Thoracic aorta (tissue), 2 donors: ENCODE results near the gene E2F6. TPM values are rescaled to one million over a fixed set of nuclear protein-coding genes. Genes with fewer than 3 reads are reported as not detected.

Source experiments
- ATAC-seq: fragments of 150-250 bp; one replicate; pipeline ENCODE4 v1.8.0; 2017; ENCODE audit warnings: low read depth; ENCODE audit not compliant: insufficient number of reproducible peaks, low FRiP score
- DNase-seq: peaks from one replicate; pipeline ENCODE4 v3.0.0-alpha.2; 2020; ENCODE audit warnings: low spot score
- H3K27ac ChIP-seq, 2 donors: fragments of 200-600 bp; sonication (generic); 1 replicate in 1 of 2; 2 replicates in 1 of 2; pipeline ENCODE4 v1.5.1; 2016; ENCODE audit warnings: mild to moderate bottlenecking in 2 of 2, moderate library complexity in 2 of 2
- H3K27me3 ChIP-seq: fragments of 200-600 bp; sonication (generic); replicated peaks from 2 replicates; pipeline ENCODE4 v1.6.0; 2016; ENCODE audit warnings: mild to moderate bottlenecking; ENCODE audit not compliant: insufficient read depth
- H3K36me3 ChIP-seq: fragments of 200-600 bp; sonication (generic); one replicate; pipeline ENCODE4 v1.5.1; 2016
- H3K4me1 ChIP-seq, 2 donors: fragments of 200-600 bp; sonication (generic); 1 replicate in 1 of 2; 2 replicates in 1 of 2; pipeline versions ENCODE4 v1.5.1 to v1.6.0; 2016; ENCODE audit warnings: low read depth in 2 of 2, mild to moderate bottlenecking in 1 of 2; ENCODE audit not compliant: control insufficient read depth in 1 of 2
- H3K4me3 ChIP-seq: fragments of 200-600 bp; sonication (generic); 2 replicates; pipeline ENCODE4 v1.5.1; 2016; ENCODE audit warnings: mild to moderate bottlenecking
- H3K9me3 ChIP-seq: fragments of 200-600 bp; sonication (generic); 2 replicates; pipeline ENCODE4 v1.5.1; 2016
- CTCF ChIP-seq: fragments of 200-600 bp; sonication (generic); IDR thresholded peaks from one replicate; pipeline ENCODE4 v1.5.1; 2019; ENCODE audit warnings: antibody characterized with exemption
- total RNA-seq, 2 donors: library from RNA; depleted of rRNA; stranded (reverse); fragments of >200 nt; gene quantifications; one replicate each; pipeline versions ENCODE4 v1.1.0 to v1.2.3, GENCODE V29; 2016

The E2F6 gene
- total RNA-seq, 2 donors from 2014 or later, result 4.2 to 16.6 TPM

- Histone ChIP-seq H3K27me3 (no peaks in the 10 kb centered on the region), H3K9me3 (no peaks in the 10 kb centered on the region), H3K27ac (no peak overlapping the region), H3K4me1 (no peaks in the 10 kb centered on the region), H3K4me3 (no peak overlapping the region), H3K36me3 (no peaks in the 10 kb centered on the region)
- ATAC-seq (no peak), DNase-seq (no peak)
- no peak for TF ChIP-seq CTCF
Observed at GRCh38 chr2:11499081-11499743, 33.3 kb upstream of the E2F6 start.

- Histone ChIP-seq H3K27ac (no peak overlapping the region), H3K4me1 (no peaks in the 10 kb centered on the region), H3K36me3 (no peaks in the 10 kb centered on the region), H3K27me3 (no peaks in the 10 kb centered on the region), H3K4me3 (no peak overlapping the region), H3K9me3 (no peaks in the 10 kb centered on the region)
- TF ChIP-seq CTCF, result no peak
- DNase-seq (no peak), ATAC-seq (no peak)
Observed at GRCh38 chr2:11498543-11499034, 32.6 kb upstream of the E2F6 start.

DNA sequence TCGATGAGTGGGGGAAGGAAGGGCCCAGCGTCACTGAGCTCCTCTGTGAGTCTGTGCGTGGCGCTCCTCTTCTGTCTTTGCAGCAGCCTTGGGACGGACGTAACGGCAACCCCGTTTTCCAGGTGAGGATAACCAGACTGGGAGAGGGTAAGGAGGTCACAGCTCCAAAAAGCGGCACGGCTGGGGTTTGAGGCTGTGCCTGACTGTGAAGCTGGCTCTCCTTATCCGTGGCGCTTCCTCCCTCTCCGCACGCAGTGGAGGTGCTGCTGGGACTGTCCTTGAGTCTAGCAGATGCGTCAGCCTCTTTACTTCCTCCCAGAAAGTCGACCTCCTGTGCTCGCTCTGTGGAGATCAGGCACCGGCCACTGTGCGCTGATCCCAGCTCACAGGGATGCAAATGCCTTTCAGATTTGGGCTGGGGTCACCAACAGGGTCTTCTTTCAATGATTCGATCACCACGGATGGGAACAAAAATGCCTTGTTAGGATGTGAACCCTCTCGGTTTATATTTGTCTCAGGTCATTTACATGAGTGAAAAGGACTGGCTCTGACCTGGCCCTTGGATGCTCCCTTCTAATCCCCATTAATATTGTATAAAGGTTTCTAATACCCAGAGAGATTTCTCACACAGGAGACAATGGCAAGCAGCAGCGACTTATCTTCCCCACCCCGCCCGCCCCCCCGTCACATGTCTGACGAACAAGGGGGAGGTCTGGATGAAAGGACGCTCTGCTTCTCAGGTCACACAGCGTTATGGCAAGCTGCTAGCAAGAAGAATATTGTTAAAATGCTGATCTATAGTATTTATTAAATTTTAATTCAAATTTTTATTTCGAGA is 30.1 kb upstream of the E2F6 start:
- no peak for TF ChIP-seq CTCF
- no peaks in the 10 kb centered on the region for H3K4me1 ChIP-seq
- ATAC-seq, result no peak
- no peaks in the 10 kb centered on the region for H3K36me3 ChIP-seq
- H3K27me3 ChIP-seq, result no peaks in the 10 kb centered on the region
- H3K9me3 ChIP-seq, result no peaks in the 10 kb centered on the region
- no peak overlapping the region for H3K27ac ChIP-seq
- no peak overlapping the region for H3K4me3 ChIP-seq
- no peak for DNase-seq

- no peak for ATAC-seq
- H3K4me1 ChIP-seq, result no peaks in the 10 kb centered on the region
- no peak overlapping the region for H3K4me3 ChIP-seq
- no peak for DNase-seq
- no peaks in the 10 kb centered on the region for H3K27me3 ChIP-seq
- no peak for TF ChIP-seq CTCF
- H3K27ac ChIP-seq, result no peak overlapping the region
- no peaks in the 10 kb centered on the region for H3K9me3 ChIP-seq
- H3K36me3 ChIP-seq, result no peaks in the 10 kb centered on the region
Observed at GRCh38 chr2:11494310-11494709, 28.3 kb upstream of the E2F6 start.

GRCh38 chr2:11493282-11493681 is 27.3 kb upstream of the E2F6 start:
- Histone ChIP-seq H3K4me1 (no peaks in the 10 kb centered on the region), H3K9me3 (no peaks in the 10 kb centered on the region), H3K4me3 (no peak overlapping the region), H3K27me3 (no peaks in the 10 kb centered on the region), H3K27ac (no peak overlapping the region), H3K36me3 (no peaks in the 10 kb centered on the region)
- no peak for TF ChIP-seq CTCF
- DNase-seq (no peak), ATAC-seq (no peak)
